Activated CD4-positive, alpha-beta T cell treated with anti-CD3 and anti-CD28 coated beads for 24 hours (primary cell): ENCODE results near the gene SECISBP2L.
"Not testable (repeated sequence)": the region's sequence is repeated elsewhere in the genome, so short reads cannot be mapped to it uniquely, and the experiment has no call there.

Source experiments
- DNase-seq, 2 donors: peaks; one replicate each; pipeline ENCODE4 v3.0.0-alpha.2; 2020; ENCODE audit warnings: low read depth in 2 of 2

SECISBP2L gene

GRCh38 chr15:49046220-49047102 is at the start of gene SECISBP2L:
Gene SECISBP2L, minus strand, starts transcription at chr15:49046446. Its CDS starts 147 bp downstream, at chr15:49046299.
- DNase-seq: peak; percentile 83

- no peak for DNase-seq
Observed at GRCh38 chr15:49094923-49095322, 48.7 kb upstream of the SECISBP2L start.

GRCh38 chr15:49093252-49094105 is 47.2 kb upstream of the SECISBP2L start:
- no peak for DNase-seq

- no peak for DNase-seq
Observed at GRCh38 chr15:49088996-49089395, 42.8 kb upstream of the SECISBP2L start.

- no peak for DNase-seq
Observed at GRCh38 chr15:49085696-49086459, 39.6 kb upstream of the SECISBP2L start.

- DNase-seq: no peak
Observed at GRCh38 chr15:49084285-49084570, 38.0 kb upstream of the SECISBP2L start.

GRCh38 chr15:49083401-49084284 is 37.4 kb upstream of the SECISBP2L start:
- no peak for DNase-seq

- no peak for DNase-seq
Observed at GRCh38 chr15:49082960-49083359, 36.7 kb upstream of the SECISBP2L start.

- no peak for DNase-seq
Observed at GRCh38 chr15:49079340-49080039, 33.2 kb upstream of the SECISBP2L start.

GRCh38 chr15:49075881-49076280 is 29.6 kb upstream of the SECISBP2L start:
- no peak for DNase-seq

GRCh38 chr15:49074589-49075287 is 28.5 kb upstream of the SECISBP2L start:
- not testable (repeated sequence) for DNase-seq

- no peak for DNase-seq
Observed at GRCh38 chr15:49066372-49066771, 20.1 kb upstream of the SECISBP2L start.

GRCh38 chr15:49064884-49065283 is 18.6 kb upstream of the SECISBP2L start:
- no peak for DNase-seq

- DNase-seq: no peak
Observed at GRCh38 chr15:49064281-49064653, 18.0 kb upstream of the SECISBP2L start.

GRCh38 chr15:49063402-49064280 is 17.4 kb upstream of the SECISBP2L start:
- DNase-seq: no peak

- no peak for DNase-seq
Observed at GRCh38 chr15:49062900-49063299, 16.7 kb upstream of the SECISBP2L start.

GRCh38 chr15:49060710-49061495 is 14.7 kb upstream of the SECISBP2L start:
- DNase-seq: no peak

- no peak for DNase-seq
Observed at GRCh38 chr15:49059491-49059890, 13.2 kb upstream of the SECISBP2L start.
